H1 (cell line): ENCODE results near the gene ASB6. TPM values are rescaled to one million over a fixed set of nuclear protein-coding genes. Genes with fewer than 3 reads are reported as not detected.

Experiments used
- CTCF ChIA-PET: fragments of 300-600 bp; sonication (Branson Sonifier 250); formaldehyde crosslinking; loops from one replicate; lab custom pipeline; 2021; ENCODE audit not compliant: partially characterized antibody; lab: Charles Lee
- POLR2A ChIA-PET: fragments of 300-600 bp; sonication (Branson Sonifier 250); formaldehyde crosslinking; loops from one replicate; lab custom pipeline; 2021; ENCODE audit warnings: inconsistent platforms; ENCODE audit not compliant: partially characterized antibody; lab: Charles Lee
- DNase-seq, 2 experiments: peaks; one replicate each; pipeline versions ENCODE4 v3.0.0 to v3.0.0-alpha.2; 2010 to 2022; ENCODE audit warnings: low spot score in 2 of 2, low read depth in 1 of 2, mixed read lengths in 1 of 2
- FAIRE-seq: peaks from 2 replicates; lab custom pipeline; 2011; peaks lifted over from hg19 to GRCh38; lab: Jason Lieb, UNC
- H2AFZ ChIP-seq: 2 replicates; pipeline ENCODE4 v1.8.1; 2012; ENCODE audit warnings: low read length, inconsistent platforms
- H2AK5ac ChIP-seq: 2 replicates; pipeline ENCODE4 v1.6.1; 2013; ENCODE audit warnings: low read depth, low read length
- H2BK120ac ChIP-seq: replicated peaks from 2 replicates; pipeline ENCODE3; 2013; ENCODE audit warnings: low read depth, low read length, inconsistent platforms
- H2BK12ac ChIP-seq: 2 replicates; pipeline ENCODE4 v1.6.1; 2013; ENCODE audit warnings: low read depth, low read length
- H2BK15ac ChIP-seq: 2 replicates; pipeline ENCODE4 v1.6.1; 2013; ENCODE audit warnings: low read length
- H2BK20ac ChIP-seq: 2 replicates; pipeline ENCODE4 v1.6.1; 2013; ENCODE audit warnings: low read length
- H2BK5ac ChIP-seq: 2 replicates; pipeline ENCODE4 v1.6.1; 2013; ENCODE audit warnings: low read depth, low read length
- H3K14ac ChIP-seq: 2 replicates; pipeline ENCODE4 v1.6.1; 2013; ENCODE audit warnings: inconsistent platforms; ENCODE audit not compliant: insufficient read length
- H3K18ac ChIP-seq: 2 replicates; pipeline ENCODE4 v1.6.1; 2013; ENCODE audit warnings: low read length; ENCODE audit errors: extremely low read depth
- H3K23ac ChIP-seq: 2 replicates; pipeline ENCODE4 v1.6.1; 2013; ENCODE audit warnings: inconsistent platforms; ENCODE audit not compliant: insufficient read length
- H3K23me2 ChIP-seq: 2 replicates; pipeline ENCODE4 v1.6.1; 2013; ENCODE audit warnings: low read depth, low read length
- H3K27ac ChIP-seq: 2 replicates; pipeline ENCODE4 v1.6.1; 2011; ENCODE audit warnings: low read depth, low read length, inconsistent platforms
- H3K27me3 ChIP-seq, 4 experiments: replicated peaks in 1 of 4; 1 replicate in 1 of 4; 2 replicates in 3 of 4; pipeline versions ENCODE4 v1.6.1 to v1.8.1; 2011 to 2013; ENCODE audit warnings: low read length in 3 of 4, mild to moderate bottlenecking in 3 of 4, inconsistent platforms in 2 of 4, mixed read lengths in 2 of 4, moderate library complexity in 1 of 4; ENCODE audit not compliant: control insufficient read depth in 3 of 4, insufficient read depth in 3 of 4; ENCODE audit errors: extremely low read depth in 1 of 4
- H3K36me3 ChIP-seq, 4 experiments: 2 replicates each; pipeline versions ENCODE4 v1.6.1 to v1.8.1; 2011 to 2013; ENCODE audit warnings: mild to moderate bottlenecking in 4 of 4, low read length in 3 of 4, moderate library complexity in 2 of 4, control low read depth in 1 of 4, inconsistent platforms in 1 of 4; ENCODE audit not compliant: insufficient read depth in 4 of 4, control insufficient read depth in 2 of 4
- H3K4ac ChIP-seq: replicated peaks from 2 replicates; pipeline ENCODE3; 2013; ENCODE audit warnings: low read length, low read depth, mixed read lengths, inconsistent platforms; ENCODE audit not compliant: insufficient read length
- H3K4me1 ChIP-seq, 4 experiments: replicated peaks in 1 of 4; 1 replicate in 1 of 4; 2 replicates in 3 of 4; pipeline versions ENCODE4 v1.6.1 to v1.8.1; 2011 to 2013; ENCODE audit warnings: low read length in 3 of 4, inconsistent platforms in 2 of 4, mixed read lengths in 1 of 4; ENCODE audit not compliant: insufficient read depth in 4 of 4, control insufficient read depth in 3 of 4
- H3K4me2 ChIP-seq, 2 experiments: 2 replicates each; pipeline versions ENCODE4 v1.6.1 to v1.8.1; 2011 to 2013; ENCODE audit warnings: low read depth in 2 of 2, low read length in 2 of 2, control low read depth in 1 of 2, inconsistent platforms in 1 of 2, mild to moderate bottlenecking in 1 of 2; ENCODE audit not compliant: insufficient read depth in 1 of 2
- H3K4me3 ChIP-seq, 4 experiments: fragments of 200-600, 300-600 bp in 1 of 4; sonication (generic), shearing (Covaris generic), sonication (Bioruptor Twin) in 1 of 4; 2 replicates each; pipeline versions ENCODE4 v1.5.1 to v1.8.1; 2011 to 2016; ENCODE audit warnings: low read length in 4 of 4, low read depth in 3 of 4, control low read depth in 2 of 4, inconsistent platforms in 2 of 4, mild to moderate bottlenecking in 2 of 4, mixed read lengths in 1 of 4, moderate library complexity in 1 of 4; ENCODE audit not compliant: insufficient read depth in 2 of 4; ENCODE audit errors: extremely low read depth in 1 of 4
- H3K56ac ChIP-seq: replicated peaks from 2 replicates; pipeline ENCODE3; 2013; ENCODE audit warnings: low read depth, mild to moderate bottlenecking, mixed read lengths, low read length, inconsistent platforms; ENCODE audit not compliant: insufficient read length
- H3K79me1 ChIP-seq: 2 replicates; pipeline ENCODE4 v1.6.1; 2013; ENCODE audit warnings: low read depth, low read length, control low read depth
- H3K79me2 ChIP-seq, 2 experiments: 2 replicates each; pipeline versions ENCODE4 v1.6.1 to v1.8.1; 2012 to 2013; ENCODE audit warnings: low read length in 2 of 2, mild to moderate bottlenecking in 2 of 2, inconsistent platforms in 1 of 2; ENCODE audit not compliant: insufficient read depth in 2 of 2, control insufficient read depth in 1 of 2
- H3K9ac ChIP-seq, 4 experiments: replicated peaks in 1 of 4; 1 replicate in 1 of 4; 2 replicates in 3 of 4; pipeline versions ENCODE4 v1.6.1 to v1.8.1; 2011 to 2013; ENCODE audit warnings: low read depth in 3 of 4, low read length in 3 of 4, control low read depth in 2 of 4, mild to moderate bottlenecking in 2 of 4, moderate library complexity in 2 of 4, inconsistent platforms in 1 of 4; ENCODE audit errors: extremely low read depth in 1 of 4
- H3K9me3 ChIP-seq, 2 experiments: 2 replicates each; pipeline versions ENCODE4 v1.6.1 to v1.8.1; 2012 to 2013; ENCODE audit warnings: mild to moderate bottlenecking in 2 of 2, moderate library complexity in 2 of 2, control low read depth in 1 of 2, inconsistent platforms in 1 of 2, low read depth in 1 of 2, low read length in 1 of 2, mixed read lengths in 1 of 2; ENCODE audit not compliant: insufficient read depth in 2 of 2
- H4K20me1 ChIP-seq, 2 experiments: replicated peaks in 1 of 2; 2 replicates each; pipeline versions ENCODE3 to v1.8.1; 2011 to 2013; ENCODE audit warnings: inconsistent platforms in 2 of 2, low read length in 2 of 2, mild to moderate bottlenecking in 1 of 2; ENCODE audit not compliant: insufficient read depth in 2 of 2, control insufficient read depth in 1 of 2
- H4K5ac ChIP-seq: 2 replicates; pipeline ENCODE4 v1.6.1; 2013; ENCODE audit warnings: low read length, low read depth, mixed read lengths, inconsistent platforms; ENCODE audit not compliant: insufficient read length
- H4K8ac ChIP-seq: 2 replicates; pipeline ENCODE4 v1.8.0; 2013; ENCODE audit warnings: mild to moderate bottlenecking, moderate library complexity, low read length, inconsistent platforms; ENCODE audit not compliant: insufficient read depth; ENCODE audit errors: extremely low read depth
- H4K91ac ChIP-seq: replicated peaks from 2 replicates; pipeline ENCODE3; 2013; ENCODE audit warnings: low read length, mixed read lengths, inconsistent platforms; ENCODE audit not compliant: insufficient read length
- BRCA1 ChIP-seq: IDR thresholded peaks from 2 replicates; pipeline ENCODE4 v1.6.1; 2012; ENCODE audit warnings: low read depth, low read length, improper control_type of control experiment
- CBX8 ChIP-seq: fragments of 300-800, 300-1000 bp; sonication (generic); IDR thresholded peaks from 2 replicates; pipeline ENCODE4 v1.7.1; 2016; ENCODE audit warnings: low read depth, low read length, borderline replicate concordance
- HDAC2 ChIP-seq, 2 experiments: fragments of 300-600 bp in 1 of 2; sonication (generic) in 1 of 2; IDR thresholded peaks; 2 replicates each; pipeline ENCODE4 v1.6.1; 2011 to 2012; ENCODE audit warnings: low read depth in 2 of 2, low read length in 2 of 2, mild to moderate bottlenecking in 2 of 2, moderate library complexity in 2 of 2, borderline replicate concordance in 1 of 2, inconsistent platforms in 1 of 2
- SAP30 ChIP-seq: fragments of 300-600 bp; sonication (generic); IDR thresholded peaks from 2 replicates; pipeline ENCODE4 v1.7.1; 2012; ENCODE audit warnings: low read length, moderate library complexity, mild to moderate bottlenecking, inconsistent platforms; ENCODE audit not compliant: insufficient read depth, insufficient replicate concordance
- SP2 ChIP-seq: IDR thresholded peaks from 2 replicates; pipeline ENCODE4 v1.6.1; 2012; ENCODE audit warnings: mild to moderate bottlenecking, low read length, inconsistent platforms
- WGBS, 2 experiments: shearing (Covaris generic) in 1 of 2; methylation state at CpG; one replicate each; pipeline versions ENCODE4 v1.1.6 to v1.1.7; 2013 to 2015; ENCODE audit warnings: low lambda C conversion rate in 2 of 2, mixed read lengths in 2 of 2, inconsistent platforms in 1 of 2, low coverage in 1 of 2, missing lambda C conversion rate in 1 of 2; ENCODE audit not compliant: insufficient replicate concordance in 2 of 2, insufficient coverage in 1 of 2, insufficient read length in 1 of 2; ENCODE audit errors: extremely low coverage in 1 of 2, missing lambda C conversion rate in 1 of 2; 5-methylcytosine and 5-hydroxymethylcytosine counted together
- polyA plus RNA-seq, 7 experiments: library from polyadenylated mRNA; depleted of rRNA in 3 of 7; stranded (reverse) in 5 of 7; unstranded in 2 of 7; fragments of >200 nt in 5 of 7; fragments of 200-250 nt in 2 of 7; gene quantifications; 1 replicate in 5 of 7; 2 replicates in 1 of 7; 4 replicates in 1 of 7; pipeline versions ENCODE4 v1.2.1 to v1.2.3, GENCODE V29; 2011 to 2013; ENCODE audit warnings: missing spikeins in 2 of 7, mixed read lengths in 2 of 7
- total RNA-seq: library from RNA; stranded (reverse); fragmentation: NEBNext Ultra II Directional; extraction: Animal tissue kit (Norgen Biotek cat#: 25700); gene quantifications from 2 replicates; pipeline ENCODE4 v1.2.1, GENCODE V29; 2021

ASB6 gene
- total and polyA plus RNA-seq, 2 of the 8 experiments (the other 6 are each of a cell fraction or from before 2014, with no cell fraction given), result 14.0 to 17.3 TPM

GRCh38 chr9:129648764-129649115 lies 6.8 kb upstream of the ASB6 start:
- H3K18ac ChIP-seq, result no peak overlapping the region
- H4K8ac ChIP-seq, result no peak overlapping the region
- H3K56ac ChIP-seq, result no peak overlapping the region
- DNase-seq, result no peak
- peaks cover 0 to 6% of the 10 kb centered on the region in 2 experiments for H4K20me1 ChIP-seq
- H3K14ac ChIP-seq, result no peak overlapping the region
- POLR2A ChIA-PET, result no interaction called here
- no peak for FAIRE-seq
- no peaks in the 10 kb centered on the region for H3K36me3 ChIP-seq
- no peak overlapping the region for H4K91ac ChIP-seq
- H3K27ac ChIP-seq, result no peak overlapping the region
- no peaks in the 10 kb centered on the region for H3K79me1 ChIP-seq
- no peak for TF ChIP-seq CBX8
- TF ChIP-seq SAP30, result no peak
- no peak for TF ChIP-seq SP2
- TF ChIP-seq BRCA1, result no peak
- TF ChIP-seq HDAC2 (IDR thresholded peaks at IDR 0.05; ENCODE audit: borderline replicate concordance in 1 of 2, low read depth in 2 of 2, low read length in 2 of 2), result no peak
- TF ChIP-seq, all 59 proteins: peak for 0
- CTCF ChIA-PET, result no interaction called here
- no peak overlapping the region for H3K23ac ChIP-seq
- no peak overlapping the region for H2BK15ac ChIP-seq
- H3K23me2 ChIP-seq, result peaks cover 6% of the 10 kb centered on the region; the same call in 1 of the 2 replicates
- no peaks in the 10 kb centered on the region for H3K4me1 ChIP-seq
- H4K5ac ChIP-seq, result no peak overlapping the region
- no peak overlapping the region for H3K4ac ChIP-seq
- no peaks in the 10 kb centered on the region for H3K79me2 ChIP-seq
- H2BK20ac ChIP-seq, result no peak overlapping the region
- no peak overlapping the region for H2BK5ac ChIP-seq
- no peak overlapping the region for H3K4me3 ChIP-seq
- H2BK12ac ChIP-seq, result no peak overlapping the region
- no peak overlapping the region for H2BK120ac ChIP-seq
- no peak overlapping the region for H3K4me2 ChIP-seq
- no peak overlapping the region for H3K9ac ChIP-seq
- H3K27me3 ChIP-seq, result no peaks in the 10 kb centered on the region
- H2AK5ac ChIP-seq, result no peak overlapping the region
- no peaks in the 10 kb centered on the region for H3K9me3 ChIP-seq
- H2AFZ ChIP-seq, result no peak overlapping the region
- 80% methylated on average over 6 of the region's 10 CpGs; no CpG with 5 or more reads in 1 of the 2 experiments for WGBS, 2 experiments
